ENCODE data around the gene PXT1.
"Not testable (repeated sequence)": the region's sequence is repeated elsewhere in the genome, so short reads cannot be mapped to it uniquely, and the experiment has no call there.

Gene PXT1, protein sequence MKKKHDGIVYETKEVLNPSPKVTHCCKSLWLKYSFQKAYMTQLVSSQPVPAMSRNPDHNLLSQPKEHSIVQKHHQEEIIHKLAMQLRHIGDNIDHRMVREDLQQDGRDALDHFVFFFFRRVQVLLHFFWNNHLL

DNA sequence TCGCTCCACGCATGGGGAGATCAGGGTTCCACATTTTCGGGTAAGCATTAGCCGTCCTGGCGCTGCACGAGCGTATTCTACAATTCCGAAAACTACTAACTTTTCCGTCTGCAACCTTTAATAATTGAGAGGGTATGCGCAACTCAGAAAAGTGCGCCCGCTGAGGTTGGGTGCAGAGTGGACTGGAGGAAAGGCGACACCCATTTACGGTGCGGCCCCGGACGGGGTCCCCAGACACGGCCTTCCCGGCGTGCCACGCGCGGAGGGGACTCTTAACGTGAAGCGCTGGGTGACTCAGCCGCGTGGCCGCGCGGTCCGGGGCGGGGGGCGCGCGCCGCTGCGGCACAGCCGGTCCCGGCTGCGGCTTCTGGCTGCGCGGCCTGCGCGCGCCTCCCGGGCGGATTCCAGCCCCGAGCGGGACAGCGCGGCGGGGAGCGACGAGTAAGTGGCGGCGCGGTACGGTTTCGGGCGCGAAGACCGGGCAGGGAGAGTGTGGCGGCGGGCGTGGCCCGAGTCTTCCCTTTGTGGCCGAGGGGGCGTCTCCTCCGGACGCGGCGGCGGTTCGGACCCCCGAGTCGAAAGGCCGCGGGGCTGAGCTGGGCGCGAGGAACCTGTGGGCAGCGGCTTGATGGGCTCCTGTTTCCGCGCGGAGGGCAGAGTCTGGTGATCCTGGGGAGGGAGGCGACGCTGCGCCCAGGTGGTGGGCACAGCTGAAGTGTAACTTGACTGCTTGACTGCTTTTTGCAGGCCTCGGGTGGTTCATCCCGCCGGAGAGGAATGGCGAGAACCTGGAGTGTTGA lies at the start of gene PXT1, which contains the start of gene KCTD20:
PXT1 (minus strand) TSS at position 184 of the 800 bp plus-strand sequence. CDS start 16,772 bp downstream, outside the sequence.
KCTD20 (plus strand) TSS at position 330 of the 800 bp plus-strand sequence. CDS start 27,098 bp downstream, outside the sequence.
- DNase-seq (ENCODE audit: low spot score), result peak; percentile 90

GRCh38 chr6:36492092-36492491 lies 49.4 kb upstream of the PXT1 start:
- DNase-seq (ENCODE audit: low spot score), result no peak

GRCh38 chr6:36491378-36491965 lies 48.8 kb upstream of the PXT1 start:
- no peak for DNase-seq (ENCODE audit: low spot score)

DNA sequence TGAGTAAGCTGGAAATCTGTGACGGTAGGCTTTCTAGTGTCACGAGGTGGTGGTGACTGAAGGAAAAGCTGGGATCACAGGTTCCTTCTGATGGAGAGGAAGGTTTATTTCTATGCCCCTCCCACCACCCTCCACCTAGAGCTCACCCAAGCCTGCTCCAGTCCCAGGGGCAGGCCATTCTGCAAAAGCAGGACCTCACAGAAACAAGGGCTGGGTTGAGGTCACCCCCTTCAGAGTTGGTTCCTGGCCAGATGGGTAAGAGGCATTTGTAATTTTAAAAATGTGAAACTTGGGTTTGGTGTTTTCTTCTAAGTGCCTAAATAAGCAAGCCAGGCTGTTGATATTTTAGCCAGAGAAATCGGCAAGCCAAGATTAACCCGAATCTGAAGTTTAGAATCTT lies 46.8 kb upstream of the PXT1 start:
- DNase-seq (ENCODE audit: low spot score), result no peak

- DNase-seq (ENCODE audit: low spot score), result peak; percentile 26
These were observed 45.6 kb upstream of the PXT1 start for GRCh38 chr6:36488221-36488620.

- DNase-seq (ENCODE audit: low spot score), result no peak
These were observed 45.0 kb upstream of the PXT1 start for GRCh38 chr6:36487698-36488097.

GRCh38 chr6:36484736-36485135 lies 42.1 kb upstream of the PXT1 start:
- DNase-seq (ENCODE audit: low spot score), result no peak

- not testable (repeated sequence) for DNase-seq (ENCODE audit: low spot score)
These were observed 40.7 kb upstream of the PXT1 start for GRCh38 chr6:36483326-36483725.

- no peak for DNase-seq (ENCODE audit: low spot score)
These were observed 36.6 kb upstream of the PXT1 start for GRCh38 chr6:36479256-36479655.

DNA sequence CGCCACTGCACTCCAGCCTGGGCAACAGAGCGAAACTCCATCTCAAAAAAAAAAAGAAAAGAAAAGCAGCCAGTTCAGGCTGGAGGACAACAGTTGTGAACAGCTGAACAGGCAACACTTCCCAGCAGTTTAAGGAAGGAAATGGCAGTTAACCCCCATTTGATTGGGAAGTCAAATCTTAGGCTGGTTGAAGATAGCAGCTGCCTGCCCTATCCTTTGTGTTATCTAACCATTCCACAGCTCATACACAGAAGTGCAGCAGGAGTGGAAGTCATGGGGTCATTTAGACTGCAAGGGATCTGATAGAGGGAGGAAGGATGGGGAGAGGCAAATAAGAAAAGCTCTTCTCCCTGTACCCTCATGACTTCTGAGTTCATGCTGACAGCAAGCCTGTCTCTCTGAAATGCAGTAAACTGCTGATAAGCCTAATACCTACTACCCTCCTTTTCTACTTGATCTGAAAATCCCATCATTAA lies 35.4 kb upstream of the PXT1 start:
- DNase-seq (ENCODE audit: low spot score), result no peak

- DNase-seq (ENCODE audit: low spot score), result no peak
These were observed 27.3 kb upstream of the PXT1 start for GRCh38 chr6:36469946-36470345.

- DNase-seq (ENCODE audit: low spot score), result no peak
These were observed 26.6 kb upstream of the PXT1 start for GRCh38 chr6:36469148-36469661.

- DNase-seq (ENCODE audit: low spot score), result no peak
These were observed 25.0 kb upstream of the PXT1 start for GRCh38 chr6:36467625-36468024.

GRCh38 chr6:36464233-36464632 lies 21.6 kb upstream of the PXT1 start:
- DNase-seq (ENCODE audit: low spot score), result no peak

GRCh38 chr6:36463676-36464075 lies 21.0 kb upstream of the PXT1 start:
- DNase-seq (ENCODE audit: low spot score), result no peak

DNA sequence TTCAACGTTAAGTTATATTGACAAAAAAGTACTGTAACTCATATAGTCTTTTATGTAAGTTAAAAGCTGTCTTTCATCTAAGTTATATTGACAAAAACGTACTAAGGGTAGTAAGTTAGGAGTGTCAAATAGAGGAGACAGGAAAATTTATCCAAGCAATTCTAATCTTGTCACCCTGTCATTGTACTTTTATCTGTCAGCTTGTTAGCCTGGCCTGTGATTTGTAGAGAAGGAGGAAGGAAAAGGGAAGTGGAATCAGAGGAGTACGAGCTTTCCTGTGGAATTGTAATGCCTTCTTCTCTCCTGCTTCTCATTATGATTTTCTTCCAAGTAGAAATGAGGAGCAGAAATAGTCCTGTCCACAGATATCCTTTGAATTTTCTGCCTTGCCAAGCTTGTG lies 19.0 kb upstream of the PXT1 start:
- DNase-seq (ENCODE audit: low spot score), result no peak

- no peak for DNase-seq (ENCODE audit: low spot score)
These were observed 18.3 kb upstream of the PXT1 start for GRCh38 chr6:36460916-36461315.

GRCh38 chr6:36459501-36459900 lies 16.8 kb upstream of the PXT1 start:
- DNase-seq (ENCODE audit: low spot score), result no peak

GRCh38 chr6:36455486-36456027 lies 12.9 kb upstream of the PXT1 start:
- no peak for DNase-seq (ENCODE audit: low spot score)

DNA sequence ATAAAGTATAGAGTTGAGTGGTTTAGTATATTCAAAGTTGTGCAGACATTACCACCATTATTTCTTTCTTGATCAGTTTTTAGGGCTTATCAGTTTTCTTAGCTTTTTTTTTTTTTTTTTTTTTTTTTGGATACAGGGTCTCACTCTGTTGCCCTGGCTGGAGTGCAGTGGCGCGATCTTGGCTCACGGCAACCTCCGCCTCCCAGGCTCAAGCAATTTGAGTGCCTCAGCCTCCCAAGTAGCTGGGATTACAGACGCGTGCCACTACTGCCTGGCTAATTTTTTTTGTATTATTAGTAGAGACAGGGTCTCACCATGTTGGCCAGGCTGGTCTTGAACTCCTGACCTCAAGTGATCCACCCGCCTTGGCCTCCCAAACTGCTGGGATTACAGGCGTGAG lies 10.2 kb upstream of the PXT1 start:
- not testable (repeated sequence) for DNase-seq (ENCODE audit: low spot score)

GRCh38 chr6:36449173-36449572 lies 6.5 kb upstream of the PXT1 start:
- not testable (repeated sequence) for DNase-seq (ENCODE audit: low spot score)

DNA sequence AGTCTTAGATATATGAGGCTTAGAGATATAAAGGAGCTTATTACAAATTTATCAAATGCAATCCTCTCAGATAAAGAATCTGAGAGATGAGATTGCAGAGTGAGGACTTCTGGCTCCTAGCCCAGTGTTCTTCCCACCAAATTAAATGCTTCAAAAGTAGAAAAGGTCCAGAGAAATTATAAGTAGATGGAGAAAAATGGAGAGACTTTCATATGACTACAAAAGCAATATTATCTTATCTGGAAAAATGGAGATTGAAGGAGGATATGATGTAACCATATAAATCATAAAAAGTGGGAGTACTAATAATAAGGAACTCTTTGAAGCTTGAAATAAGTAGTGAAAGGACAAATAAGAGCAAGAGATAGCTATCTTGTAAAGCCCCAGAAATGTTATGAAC lies 3.0 kb upstream of the PXT1 start:
- no peak for DNase-seq (ENCODE audit: low spot score)

DNA sequence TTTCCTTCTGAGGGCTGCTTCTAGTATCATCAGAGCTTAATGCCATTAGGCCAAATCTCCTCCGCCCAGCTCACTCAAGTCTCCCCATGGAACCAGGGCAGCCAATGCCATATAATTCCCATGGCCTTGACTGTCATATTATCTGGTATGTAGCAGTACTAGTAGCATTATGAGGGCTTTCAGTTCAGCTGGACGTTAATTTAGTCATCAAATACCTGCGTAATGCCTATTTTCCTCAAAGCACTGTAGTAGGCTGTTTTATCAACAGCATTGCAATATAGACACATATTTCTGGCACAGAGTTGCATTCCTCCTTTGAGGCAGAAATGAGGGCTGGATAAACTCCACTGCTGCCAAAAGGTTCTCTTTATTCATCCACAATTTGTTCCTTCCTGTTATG lies 1.8 kb upstream of the PXT1 start:
- DNase-seq (ENCODE audit: low spot score), result no peak

Measured in putamen (tissue), 1 donor.